ENCODE data around the gene UBAP1L.
"Not testable (repeated sequence)": the region's sequence is repeated elsewhere in the genome, so short reads cannot be mapped to it uniquely, and the experiment has no call there.

UBAP1L gene

DNA sequence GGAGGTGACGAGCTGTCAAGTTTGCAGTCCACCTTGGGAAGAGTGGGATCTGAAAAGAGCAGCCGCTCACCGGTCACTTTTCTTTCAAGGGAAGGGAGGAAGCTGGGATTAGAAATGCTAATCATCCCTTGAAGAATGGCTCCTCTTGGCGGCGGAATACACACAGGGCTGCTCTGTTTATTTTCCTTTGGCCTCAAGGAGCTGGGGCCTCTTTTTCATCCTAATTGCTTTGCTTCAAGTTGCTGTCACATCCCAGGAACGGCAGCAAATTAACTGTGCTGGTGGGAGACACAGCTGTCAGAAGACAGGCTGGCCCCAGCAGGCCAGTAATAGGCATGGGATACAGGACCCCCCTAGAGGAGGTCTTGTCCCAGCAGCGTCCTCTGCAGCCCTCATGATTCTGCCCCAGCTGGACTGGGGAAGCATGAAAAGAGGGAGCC lies 31.7 kb downstream of the UBAP1L start:
- DNase-seq (ENCODE audit: low spot score): peak; percentile 64

DNA sequence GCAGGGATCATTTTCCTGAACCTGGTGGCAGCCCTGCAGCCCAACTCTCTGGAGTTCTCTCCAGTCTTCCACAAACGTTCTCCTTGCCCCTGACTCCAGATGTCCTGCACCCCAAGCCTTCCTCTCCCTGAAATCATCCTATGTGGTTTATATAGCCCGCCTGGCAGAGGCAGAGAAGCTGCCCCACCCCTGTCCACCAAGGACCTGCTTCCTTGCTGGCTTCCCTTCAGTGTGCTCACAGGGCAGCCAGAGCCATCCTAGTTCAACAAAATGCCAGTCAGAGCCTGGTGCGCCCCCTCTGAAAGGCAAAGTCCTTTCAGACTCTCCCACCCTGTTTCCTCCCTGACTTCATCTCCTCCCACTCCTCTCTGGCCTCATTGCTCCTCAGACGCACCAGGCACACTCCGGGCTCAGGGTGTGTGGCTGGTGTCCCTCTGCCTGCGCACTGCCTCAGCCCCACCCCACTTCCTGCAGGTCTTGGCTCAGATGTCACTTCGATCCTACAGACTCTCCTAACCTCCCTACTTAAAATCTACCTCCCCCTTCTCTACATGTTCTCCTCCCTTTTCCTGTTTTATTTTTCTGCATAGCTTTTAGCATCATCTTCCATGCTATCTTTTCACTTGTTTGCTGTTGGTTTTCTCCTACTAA lies 32.6 kb downstream of the UBAP1L start:
- DNase-seq (ENCODE audit: low spot score): no peak

DNA sequence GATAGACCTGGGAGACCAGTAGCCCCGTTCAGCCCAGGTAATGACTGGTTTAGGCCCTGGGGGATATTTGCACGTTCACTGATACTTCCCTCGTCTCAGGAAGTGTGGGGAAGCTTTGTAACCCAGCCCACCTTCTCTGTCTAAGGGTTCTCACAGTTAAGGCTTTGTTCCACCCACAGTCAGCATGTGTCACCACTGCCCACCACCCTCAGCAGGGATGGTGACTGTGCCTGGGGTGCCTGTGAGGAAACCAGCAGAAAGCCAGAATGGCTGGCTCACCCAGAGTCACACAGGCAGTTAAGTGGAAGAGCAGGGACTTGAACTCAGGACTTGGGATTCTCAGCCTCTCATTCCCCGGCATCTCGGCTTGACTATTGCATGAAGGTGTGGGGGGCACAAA lies 33.2 kb downstream of the UBAP1L start:
- no peak for DNase-seq (ENCODE audit: low spot score)

DNA sequence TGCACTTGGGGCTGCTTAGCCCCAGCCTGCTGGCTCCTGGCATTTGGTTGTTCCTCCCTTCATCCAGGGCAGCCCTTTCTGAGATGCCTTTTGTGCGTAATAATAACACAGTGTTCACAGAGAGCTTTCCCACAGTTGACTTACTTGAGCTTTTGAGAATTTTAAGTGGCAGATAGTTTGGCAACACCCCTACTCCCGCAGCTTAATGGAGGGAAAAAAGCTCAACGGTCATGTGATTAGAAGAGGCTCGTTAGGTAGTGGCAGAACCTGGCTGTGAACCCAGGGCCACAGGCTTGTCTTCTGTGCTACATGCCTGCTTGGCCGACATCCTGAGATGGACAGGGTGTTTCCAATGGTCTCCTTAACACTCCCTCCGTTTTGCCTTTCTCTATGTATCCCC lies 33.7 kb downstream of the UBAP1L start:
- no peak for DNase-seq (ENCODE audit: low spot score)

DNA sequence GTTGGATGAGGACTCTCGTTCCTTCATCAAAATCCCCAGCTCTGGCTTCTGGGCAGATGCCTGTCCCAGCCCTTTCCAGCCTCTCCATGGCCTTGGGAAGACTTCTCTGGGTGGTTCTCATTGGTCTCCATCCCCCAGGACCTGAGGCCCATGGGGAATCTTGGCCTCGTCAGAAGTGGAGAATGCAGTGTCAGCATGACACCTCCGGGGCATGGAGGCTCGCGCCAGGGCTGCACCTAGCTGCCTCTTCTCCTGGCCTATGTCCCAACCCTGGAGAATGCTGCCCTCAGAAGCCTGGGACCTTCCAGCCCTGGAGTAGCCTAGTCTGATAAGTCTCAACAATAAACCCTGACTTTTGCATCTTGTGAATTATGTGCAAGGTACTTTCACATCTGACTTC lies 35.4 kb downstream of the UBAP1L start:
- DNase-seq (ENCODE audit: low spot score): no peak

DNA sequence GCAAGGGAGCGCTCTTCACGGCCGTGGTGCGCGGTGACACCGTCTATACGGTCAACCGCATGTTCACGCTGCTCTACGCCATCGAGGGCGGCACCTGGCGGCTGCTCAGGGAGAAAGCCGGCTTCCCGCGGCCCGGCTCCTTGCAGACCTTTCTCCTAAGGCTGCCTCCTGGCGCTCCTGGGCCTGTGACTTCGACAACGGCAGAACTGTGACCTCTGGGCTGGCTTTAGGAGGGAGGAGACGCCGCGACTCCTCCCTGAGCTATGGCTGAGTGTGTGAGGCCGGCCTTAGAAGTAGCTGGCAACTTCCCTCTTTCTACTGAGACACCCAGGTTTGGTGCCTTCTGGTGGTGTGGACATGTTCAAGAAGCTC lies 37.0 kb downstream of the UBAP1L start:
- no peak for DNase-seq (ENCODE audit: low spot score)

DNA sequence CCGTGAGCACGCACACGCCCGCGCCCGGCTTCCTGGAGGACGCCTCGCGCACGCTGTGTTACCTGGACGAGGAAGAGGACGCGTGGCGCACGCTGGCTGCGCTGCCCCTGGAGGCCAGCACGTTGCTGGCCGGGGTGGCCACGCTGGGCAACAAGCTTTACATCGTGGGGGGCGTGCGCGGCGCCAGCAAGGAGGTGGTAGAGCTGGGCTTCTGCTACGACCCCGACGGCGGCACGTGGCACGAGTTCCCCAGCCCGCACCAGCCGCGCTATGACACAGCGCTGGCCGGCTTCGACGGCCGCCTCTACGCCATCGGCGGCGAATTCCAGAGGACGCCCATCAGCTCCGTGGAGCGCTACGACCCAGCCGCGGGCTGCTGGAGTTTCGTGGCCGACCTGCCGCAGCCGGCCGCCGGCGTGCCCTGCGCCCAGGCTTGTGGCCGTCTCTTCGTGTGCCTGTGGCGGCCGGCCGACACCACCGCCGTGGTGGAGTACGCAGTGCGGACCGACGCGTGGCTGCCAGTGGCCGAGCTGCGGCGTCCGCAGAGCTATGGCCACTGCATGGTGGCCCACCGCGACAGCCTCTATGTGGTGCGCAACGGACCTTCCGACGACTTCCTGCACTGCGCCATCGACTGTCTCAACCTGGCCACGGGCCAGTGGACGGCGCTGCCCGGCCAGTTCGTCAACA lies 37.6 kb downstream of the UBAP1L start:
- no peak for DNase-seq (ENCODE audit: low spot score)

DNA sequence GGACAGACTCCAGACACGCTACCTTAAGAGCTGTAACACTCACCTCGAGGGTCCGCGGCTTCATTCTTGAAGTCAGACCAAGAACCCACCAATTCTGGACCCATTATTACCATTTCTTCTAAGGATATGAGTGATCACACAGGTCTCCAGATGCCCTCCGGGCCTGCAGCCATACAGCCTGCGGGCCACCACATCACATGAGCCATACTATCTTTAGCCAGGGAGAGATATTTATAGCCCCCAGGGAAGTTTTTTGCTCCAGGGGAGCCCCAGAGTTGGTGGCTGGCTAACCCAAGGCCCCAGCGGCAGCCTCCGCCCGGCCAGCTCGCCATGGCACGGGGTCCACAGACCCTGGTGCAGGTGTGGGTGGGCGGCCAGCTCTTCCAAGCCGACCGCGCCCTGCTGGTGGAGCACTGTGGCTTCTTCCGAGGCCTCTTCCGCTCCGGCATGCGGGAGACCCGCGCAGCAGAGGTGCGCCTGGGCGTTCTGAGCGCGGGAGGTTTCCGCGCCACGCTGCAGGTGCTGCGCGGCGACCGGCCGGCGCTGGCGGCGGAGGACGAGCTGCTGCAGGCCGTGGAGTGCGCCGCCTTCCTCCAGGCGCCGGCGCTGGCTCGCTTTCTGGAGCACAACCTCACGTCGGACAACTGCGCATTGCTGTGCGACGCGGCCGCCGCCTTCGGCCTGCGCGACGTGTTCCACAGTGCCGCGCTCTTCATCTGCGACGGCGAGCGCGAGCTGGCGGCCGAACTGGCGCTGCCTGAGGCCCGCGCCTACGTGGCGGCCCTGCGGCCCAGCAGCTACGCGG lies 38.3 kb downstream of the UBAP1L start, which contains the start of gene KBTBD13:
Gene KBTBD13, plus strand, starts transcription at position 261 of the 805 bp plus-strand sequence. Its CDS starts 70 bp downstream, at position 331.
- DNase-seq (ENCODE audit: low spot score): no peak

DNA sequence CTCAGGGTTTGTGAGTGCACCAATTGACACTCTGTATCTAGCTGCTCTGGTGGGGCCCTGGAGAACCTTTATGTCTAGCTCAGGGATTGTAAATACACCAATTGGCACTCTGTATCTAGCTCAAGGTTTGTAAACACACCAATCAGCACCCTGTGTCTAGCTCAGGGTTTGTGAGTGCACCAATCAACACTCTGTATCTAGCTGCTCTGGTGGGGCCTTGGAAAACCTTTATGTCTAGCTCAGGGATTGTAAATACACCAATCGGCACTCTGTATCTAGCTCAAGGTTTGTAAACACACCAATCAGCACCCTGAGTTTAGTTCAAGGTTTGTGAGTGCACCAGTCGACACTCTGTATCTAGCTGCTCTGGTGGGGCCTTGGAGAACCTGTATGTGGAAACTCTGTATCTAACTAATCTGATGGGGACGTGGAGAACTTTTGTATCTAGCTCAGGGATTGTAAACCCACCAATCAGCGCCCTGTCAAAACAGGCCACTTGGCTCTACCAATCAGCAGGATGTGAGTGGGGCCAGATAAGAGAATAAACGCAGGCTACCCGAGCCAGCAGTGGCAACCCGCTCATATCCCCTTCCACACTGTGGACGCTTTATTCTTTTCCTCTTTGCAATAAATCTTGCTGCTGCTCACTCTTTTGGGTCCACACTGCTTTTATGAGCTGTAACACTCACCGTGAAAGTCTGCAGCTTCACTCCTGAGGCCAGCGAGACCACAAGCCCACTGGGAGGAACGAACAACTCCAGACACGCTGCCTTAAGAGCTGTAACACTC lies 39.2 kb downstream of the UBAP1L start:
- not testable (repeated sequence) for DNase-seq (ENCODE audit: low spot score)

DNA sequence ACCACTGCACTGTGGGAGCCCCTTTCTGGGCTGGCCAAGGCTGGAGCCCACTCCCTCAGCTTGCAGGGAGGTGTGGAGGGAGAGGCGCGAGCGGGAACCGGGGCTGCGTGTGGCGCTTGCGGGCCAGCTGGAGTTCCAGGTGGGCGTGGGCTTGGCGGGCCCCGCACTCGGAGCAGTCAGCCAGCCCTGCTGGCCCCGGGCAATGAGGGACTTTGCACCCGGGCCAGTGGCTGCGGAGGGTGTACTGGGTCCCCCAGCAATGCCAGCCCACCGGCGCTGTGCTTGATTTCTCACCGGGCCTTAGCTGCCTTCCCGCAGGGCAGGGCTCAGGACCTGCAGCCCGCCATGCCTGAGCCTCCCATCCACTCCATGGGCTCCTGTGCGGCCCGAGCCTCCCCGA lies 40.1 kb downstream of the UBAP1L start:
- not testable (repeated sequence) for DNase-seq (ENCODE audit: low spot score)

DNA sequence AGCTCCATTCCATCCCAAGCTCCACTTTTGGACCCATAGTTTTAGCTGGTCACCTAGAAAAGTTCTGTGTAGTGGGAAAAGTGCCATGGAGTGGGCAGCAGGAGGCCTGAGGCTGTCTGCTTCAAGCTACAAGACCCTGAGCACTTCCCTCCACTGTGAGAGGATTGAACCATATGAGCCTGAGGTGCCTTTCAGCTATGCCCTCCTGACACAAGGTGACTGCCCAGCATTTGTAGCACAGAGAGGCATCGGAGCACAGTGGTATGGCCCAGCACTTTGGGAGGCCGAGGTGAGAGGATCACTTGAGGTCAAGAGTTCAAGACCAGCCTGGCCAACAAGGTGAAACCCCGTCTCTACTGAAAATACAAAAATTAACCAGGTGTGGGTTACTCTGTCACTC lies 42.4 kb downstream of the UBAP1L start:
- DNase-seq (ENCODE audit: low spot score): no peak

DNA sequence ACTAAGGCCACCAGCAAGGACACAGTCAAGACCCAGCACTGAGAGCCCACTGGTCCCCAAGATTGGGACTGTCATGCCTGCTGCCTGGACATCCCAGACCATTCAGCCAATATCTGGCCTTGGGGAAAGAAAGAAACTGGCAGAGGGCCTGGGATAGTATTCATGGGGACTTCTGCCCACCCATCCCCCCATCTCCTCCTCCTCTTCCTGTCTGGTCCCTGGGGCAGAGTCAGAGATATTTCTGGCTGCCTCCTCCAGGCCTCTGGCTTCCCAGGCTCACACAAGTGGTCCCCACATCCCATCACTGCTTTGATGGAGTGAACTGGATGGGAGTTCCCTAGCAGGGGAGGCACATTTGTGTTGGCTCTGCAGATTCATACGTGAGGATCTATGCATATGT lies 43.0 kb downstream of the UBAP1L start:
- DNase-seq (ENCODE audit: low spot score): no peak

DNA sequence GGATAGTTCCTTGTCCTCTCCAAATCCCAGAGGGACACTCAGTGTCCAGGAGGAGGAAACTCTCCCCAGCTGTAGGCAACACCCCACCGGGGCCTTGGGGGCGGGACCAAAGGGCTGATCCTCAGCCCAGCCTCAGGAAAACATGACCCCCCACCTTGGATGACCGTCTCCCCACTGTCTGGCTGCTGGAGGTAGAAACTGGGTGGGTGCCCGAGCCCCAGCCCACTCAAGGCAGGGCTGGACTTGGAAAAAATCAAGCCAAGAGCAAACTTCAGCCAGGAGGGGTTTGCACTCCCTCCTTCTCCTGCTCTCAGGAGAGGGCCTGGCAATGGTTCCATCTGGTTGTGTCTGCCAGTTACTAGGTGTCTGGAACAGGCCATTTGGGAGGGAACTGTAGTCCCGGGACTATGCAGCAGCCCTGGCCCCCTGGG lies 43.6 kb downstream of the UBAP1L start:
- no peak for DNase-seq (ENCODE audit: low spot score)

DNA sequence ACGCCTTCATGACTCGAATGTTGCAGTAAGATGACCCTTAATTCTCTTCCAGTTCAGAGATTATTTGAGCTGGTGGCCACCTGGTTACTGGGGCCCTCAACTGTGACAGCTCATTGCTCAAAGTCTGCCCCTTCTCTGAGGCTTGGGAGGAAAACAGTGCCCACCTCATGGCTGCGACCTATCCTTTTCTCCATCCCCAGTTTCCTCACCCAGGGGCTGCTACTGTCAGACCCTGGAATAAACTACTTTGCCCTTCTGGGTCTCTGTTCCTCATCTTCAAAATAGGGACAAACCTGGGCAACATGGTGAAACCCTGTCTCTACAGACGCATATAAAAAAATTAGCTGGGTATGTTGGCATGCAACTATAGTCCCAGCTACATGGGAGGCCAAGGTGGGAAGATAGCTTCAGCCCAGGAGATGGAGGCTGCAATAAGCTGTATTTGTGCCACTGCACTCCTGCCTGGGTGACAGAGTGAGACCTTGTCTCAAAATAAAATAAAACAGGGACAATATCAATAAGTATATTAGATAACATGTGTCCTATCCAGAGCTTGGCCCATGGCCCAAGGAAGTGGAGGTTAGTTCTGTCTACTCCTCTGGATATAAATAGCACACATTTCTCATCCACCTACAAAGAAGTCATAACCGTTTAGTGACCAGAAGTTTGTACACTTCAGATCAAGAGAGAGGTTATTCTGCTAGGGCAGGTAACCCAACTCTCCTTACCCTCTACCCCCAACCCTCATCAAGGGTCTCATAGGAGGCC lies 45.0 kb downstream of the UBAP1L start:
- no peak for DNase-seq (ENCODE audit: low spot score)

DNA sequence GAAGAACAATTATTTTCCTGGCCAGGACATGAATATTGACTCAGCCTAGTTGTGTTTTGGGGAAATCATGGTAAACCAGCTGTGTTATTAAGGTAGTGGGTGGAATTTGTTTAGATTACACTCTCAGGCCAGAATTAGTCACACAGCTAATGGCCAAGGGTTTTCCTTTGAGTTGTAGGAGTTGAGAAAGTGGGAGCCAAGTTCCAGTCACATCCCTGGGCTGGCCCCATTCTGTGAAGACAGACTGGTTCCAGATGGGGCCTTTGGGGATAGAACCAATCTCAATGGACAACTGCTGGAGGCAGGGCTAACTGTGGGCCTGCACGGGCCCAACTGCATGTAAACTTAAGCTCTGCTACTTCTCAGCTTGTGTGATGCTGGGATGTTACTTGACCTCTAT lies 45.8 kb downstream of the UBAP1L start:
- DNase-seq (ENCODE audit: low spot score): no peak

DNA sequence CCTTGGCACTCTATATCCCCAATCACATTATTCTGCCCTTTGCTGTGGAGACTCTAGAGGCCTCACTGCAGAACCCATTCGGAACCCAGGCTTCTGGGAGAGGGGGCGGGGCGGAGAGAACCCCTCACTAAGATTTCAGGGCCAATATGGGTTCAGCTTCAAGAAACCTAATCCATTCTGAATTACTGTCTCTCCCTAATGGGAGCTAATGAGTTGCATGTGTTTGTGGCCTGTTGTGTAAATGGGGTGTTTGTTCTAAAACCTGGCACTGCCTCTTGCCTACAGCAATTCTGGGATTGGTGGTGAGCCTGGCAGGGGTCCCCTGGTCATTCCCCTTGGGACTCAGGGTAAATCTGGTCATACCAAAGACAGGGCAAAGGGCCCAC lies 46.6 kb downstream of the UBAP1L start:
- no peak for DNase-seq (ENCODE audit: low spot score)

DNA sequence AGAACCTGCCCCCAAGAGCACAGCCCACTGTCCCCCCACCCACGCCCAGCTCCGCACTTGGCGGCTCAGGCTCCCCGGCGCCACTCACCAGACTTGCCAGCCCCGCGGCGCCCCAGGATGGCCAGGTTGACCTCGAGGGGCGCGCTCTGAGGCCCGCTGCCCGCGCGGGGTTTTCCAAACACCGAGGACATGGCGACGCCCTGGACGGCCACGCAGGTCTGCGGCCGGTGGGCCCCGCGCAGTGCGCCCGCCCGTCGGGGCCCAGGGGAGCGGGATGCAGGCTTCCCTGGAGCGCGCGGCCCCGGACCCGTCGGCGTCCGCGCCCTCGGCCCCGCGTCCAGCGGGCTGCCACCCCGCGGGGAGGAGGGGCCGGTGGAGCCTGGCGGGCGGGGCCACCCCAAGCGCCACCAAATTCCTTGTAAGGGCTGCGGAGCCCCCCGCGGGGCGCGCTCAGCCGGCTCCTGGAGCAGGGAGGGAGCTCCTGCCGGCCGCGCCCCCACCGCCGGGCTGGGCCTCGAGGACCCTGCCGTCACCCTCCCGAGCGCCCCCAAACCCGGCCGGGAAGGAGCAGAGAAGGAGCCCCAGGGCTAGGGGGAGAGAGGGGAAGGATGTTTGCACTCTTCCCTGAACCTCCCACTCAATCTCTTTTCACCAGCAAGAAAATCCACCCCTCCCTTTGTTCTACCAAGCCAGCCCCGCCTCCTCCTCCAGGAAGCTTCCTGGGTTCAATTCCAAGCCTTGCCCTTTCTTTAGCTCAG lies 47.2 kb downstream of the UBAP1L start, which contains the start of gene RASL12:
Gene RASL12, minus strand, starts transcription at position 347 of the 758 bp plus-strand sequence. Its CDS starts 156 bp downstream, at position 191.
- DNase-seq (ENCODE audit: low spot score): no peak

DNA sequence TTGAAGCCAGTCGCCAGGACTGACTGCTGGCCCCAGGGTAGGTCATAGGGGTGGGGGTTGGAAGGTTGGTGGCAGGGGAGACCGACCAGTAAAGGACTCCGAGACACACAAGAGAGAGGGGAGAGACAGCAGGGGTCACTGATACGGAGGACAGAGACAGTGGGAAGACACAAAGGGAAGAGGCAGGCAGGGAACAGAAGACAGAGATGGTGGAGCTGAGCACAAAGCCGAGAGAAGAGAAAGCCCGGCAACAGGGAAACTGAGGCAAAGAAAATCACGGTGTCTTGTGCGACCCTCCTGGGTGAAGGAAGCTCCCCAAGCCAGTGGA lies 47.7 kb downstream of the UBAP1L start:
- DNase-seq (ENCODE audit: low spot score): no peak

DNA sequence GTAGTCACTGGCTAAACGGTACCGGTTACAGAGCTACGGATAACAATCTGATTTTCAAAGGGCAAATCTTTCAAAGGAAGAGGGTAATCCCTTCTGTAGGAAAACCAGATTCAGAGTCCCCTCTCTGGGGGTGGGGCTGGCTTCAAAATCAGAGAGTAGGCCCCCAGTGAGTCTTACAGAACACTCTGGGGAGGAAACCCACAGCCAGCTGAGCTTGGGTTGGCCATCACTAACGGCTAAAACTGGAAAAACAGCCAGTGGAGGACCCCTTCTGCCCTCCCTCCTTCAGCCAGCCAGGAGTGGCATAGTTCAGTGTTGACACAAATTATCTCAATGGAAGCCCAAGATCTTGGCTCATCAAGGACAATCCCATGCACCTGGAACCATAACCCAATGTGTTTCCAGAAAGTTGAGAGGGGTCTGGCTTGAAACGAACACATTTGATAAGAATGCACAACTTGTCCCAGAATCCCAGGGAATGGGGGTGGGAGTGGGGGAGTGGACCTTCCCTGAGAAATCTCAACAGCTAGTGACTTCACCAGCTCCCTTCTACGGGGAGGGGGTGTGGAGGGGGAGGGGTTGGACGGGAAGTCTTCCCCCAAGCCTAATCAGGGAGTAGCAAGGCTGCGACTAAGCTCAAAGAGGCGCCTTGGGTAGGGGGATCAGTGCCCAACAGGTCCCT lies 48.2 kb downstream of the UBAP1L start:
- no peak for DNase-seq (ENCODE audit: low spot score)

DNA sequence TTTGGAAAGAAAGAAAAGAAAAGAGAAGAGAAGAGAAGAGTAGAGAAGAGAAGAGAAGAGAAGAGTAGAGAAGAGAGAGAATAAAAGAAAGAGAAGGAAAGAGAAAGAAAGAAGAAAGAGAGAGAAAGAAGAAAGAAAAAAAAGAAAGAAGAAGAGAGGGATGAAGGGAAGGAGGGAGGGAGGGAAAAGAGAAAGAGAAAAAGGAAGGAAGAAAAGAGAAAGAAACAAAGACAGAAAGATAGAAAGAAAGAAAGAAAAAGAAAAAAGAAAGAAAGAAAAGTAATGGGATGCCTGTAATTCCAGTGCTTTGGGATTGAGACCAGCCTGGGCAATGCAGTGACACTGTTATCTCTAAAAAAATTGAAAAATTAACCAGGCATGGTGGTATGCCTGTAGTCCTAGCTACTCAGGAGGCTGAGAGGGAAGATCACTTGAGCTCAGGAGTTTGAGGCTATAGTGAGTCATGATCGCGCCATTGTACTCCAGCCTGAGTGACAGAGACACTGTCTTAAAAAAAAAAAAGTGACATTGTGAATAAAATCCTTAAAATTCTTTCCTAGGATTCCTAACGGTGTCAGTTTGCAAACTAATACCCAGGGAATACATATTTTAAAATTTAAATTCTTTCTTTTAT lies 48.9 kb downstream of the UBAP1L start:
- DNase-seq (ENCODE audit: low spot score): no peak

Data from Ammon's horn (tissue), 1 donor.